Measurements from ENCODE around the gene STK10. TPM values are rescaled to one million over a fixed set of nuclear protein-coding genes. Genes with fewer than 3 reads are reported as not detected.

The STK10 gene
- total and polyA plus RNA-seq, 12 donors, result 5.5 to 39.1 (median 19.0) TPM

DNA sequence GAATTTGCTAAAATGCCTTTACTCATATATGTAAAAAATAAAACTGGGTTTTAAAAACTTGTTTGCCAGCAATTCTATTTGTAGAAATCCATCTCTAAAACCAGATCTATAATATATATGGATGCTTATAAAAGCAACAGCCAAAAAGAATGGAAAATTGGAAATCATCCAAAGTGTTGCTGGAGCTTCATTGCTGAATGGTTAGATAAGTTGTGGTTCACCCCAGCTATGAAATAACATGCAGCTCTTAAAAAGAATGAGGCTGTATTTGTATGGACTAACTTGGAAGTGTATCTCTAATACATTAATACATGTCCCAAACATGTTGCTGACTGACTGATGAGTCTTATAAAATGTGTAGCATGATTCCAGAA lies 76.2 kb downstream of the STK10 start:
- H3K36me3 ChIP-seq (replicated peaks in 1 of 2), result no peaks in the 10 kb centered on the region
- intact Hi-C loops (cut with DNase I), result loop anchor here in 1 of 2 donors (5.0 kb wide), 1 partner anchor 75 kb away; the partner anchor contains the start of gene STK10
- peak overlapping the region in 2 of 5 donors; percentile 52 to 82 for H3K27ac ChIP-seq
- no peaks in the 10 kb centered on the region for H3K27me3 ChIP-seq
- TF ChIP-seq, protein P1, sequence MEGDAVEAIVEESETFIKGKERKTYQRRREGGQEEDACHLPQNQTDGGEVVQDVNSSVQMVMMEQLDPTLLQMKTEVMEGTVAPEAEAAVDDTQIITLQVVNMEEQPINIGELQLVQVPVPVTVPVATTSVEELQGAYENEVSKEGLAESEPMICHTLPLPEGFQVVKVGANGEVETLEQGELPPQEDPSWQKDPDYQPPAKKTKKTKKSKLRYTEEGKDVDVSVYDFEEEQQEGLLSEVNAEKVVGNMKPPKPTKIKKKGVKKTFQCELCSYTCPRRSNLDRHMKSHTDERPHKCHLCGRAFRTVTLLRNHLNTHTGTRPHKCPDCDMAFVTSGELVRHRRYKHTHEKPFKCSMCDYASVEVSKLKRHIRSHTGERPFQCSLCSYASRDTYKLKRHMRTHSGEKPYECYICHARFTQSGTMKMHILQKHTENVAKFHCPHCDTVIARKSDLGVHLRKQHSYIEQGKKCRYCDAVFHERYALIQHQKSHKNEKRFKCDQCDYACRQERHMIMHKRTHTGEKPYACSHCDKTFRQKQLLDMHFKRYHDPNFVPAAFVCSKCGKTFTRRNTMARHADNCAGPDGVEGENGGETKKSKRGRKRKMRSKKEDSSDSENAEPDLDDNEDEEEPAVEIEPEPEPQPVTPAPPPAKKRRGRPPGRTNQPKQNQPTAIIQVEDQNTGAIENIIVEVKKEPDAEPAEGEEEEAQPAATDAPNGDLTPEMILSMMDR (IDR thresholded peaks at IDR 0.05), result no peak
- TF ChIP-seq POLR2A (IDR thresholded peaks at IDR 0.05), result no peak
- DNase-seq, result no peak
- no peaks in the 10 kb centered on the region for H3K9me3 ChIP-seq (replicated peaks in 1 of 3)
- H3K4me1 ChIP-seq (replicated peaks in 1 of 2), result peaks cover 17 to 35% of the 10 kb centered on the region in 2 donors
- H3K4me3 ChIP-seq, result peak overlapping the region in 1 of 4 donors; percentile 19

DNA sequence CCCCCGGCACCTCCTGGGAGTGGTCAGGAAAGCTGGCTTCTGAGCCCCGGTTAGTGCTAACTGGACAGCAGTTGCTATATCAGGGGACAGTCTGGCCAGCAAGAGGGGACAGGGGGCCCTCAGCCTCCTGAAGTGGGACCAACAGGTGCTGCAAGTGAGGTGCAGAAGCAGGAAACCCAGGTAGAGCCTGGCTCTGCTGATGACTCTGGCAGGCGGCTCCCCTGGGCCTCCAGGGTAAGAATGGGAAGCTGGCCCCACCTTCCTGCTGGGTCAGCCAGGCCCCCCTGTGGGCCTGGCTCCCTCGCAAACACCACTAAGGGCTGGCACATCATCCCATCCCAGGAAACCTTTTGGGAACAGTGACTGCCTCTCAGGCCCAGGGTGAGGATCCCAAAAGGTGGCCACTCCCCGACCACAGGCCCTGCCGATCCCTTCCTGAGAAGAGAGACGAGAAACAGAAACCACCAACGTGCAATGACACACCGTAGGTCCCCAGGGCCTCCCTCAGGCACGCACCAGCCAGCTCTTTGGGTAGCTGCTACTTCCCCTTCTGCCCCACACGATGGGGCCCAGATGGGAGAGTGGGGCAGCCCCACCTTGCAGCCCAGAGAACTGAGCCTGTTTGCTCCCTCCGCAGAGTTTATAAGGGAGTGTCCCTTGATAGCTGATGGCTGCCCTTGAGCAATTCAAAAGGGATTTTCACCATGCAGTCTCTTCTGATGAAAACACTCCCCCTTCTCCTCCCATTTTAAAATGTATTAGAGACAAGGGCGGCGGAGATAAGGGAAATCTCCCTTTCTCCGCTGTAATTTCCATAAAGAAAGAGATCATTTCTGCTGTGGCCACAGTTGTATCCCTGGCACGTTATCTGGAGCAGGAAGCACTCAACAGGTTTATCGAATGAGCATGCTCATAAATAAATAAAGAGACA lies 76.8 kb downstream of the STK10 start:
- 4 to 27% (median 16%) methylated on average over 7 to 17 of the region's 17 CpGs for WGBS, 4 donors
- intact Hi-C loops (cut with DNase I), result loop anchor here in 1 of 2 donors (5.0 kb wide), 1 partner anchor 76 kb away; the partner anchor contains the start of gene STK10

DNA sequence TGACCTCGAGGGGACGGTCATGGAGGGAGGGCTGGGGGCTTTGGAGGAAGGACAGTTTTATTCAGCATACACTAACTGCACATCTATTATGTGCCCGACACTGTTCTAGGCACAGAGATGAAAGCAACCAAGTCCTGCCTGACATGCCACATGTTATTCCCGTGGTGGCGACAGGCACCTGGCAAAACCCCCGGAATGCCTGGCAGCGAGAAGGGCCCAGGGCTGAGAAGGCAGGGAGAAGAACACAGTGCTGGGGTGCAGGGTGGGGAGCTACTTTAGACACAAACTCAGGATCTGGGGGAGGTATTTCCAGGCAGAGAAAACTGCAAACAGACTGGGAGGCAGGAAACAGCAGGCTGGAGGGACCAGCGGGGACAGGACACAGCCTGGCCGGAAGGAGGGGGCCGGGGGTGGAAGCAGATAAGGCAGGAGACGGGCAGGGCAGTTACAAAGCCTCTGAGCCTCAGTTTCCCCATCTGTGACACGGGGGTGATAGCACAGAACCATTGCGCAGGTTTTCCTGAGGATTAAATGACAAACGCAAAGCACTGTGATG lies 77.7 kb downstream of the STK10 start:
- Histone ChIP-seq H3K27ac (peak overlapping the region in 4 of 5 donors; percentile 52 to 88 (median 68)), H3K36me3 (replicated peaks in 1 of 2) (no peaks in the 10 kb centered on the region), H3K9me3 (replicated peaks in 1 of 3) (no peaks in the 10 kb centered on the region), H3K4me1 (replicated peaks in 1 of 2) (peaks cover 17 to 39% of the 10 kb centered on the region in 2 donors), H3K27me3 (no peaks in the 10 kb centered on the region), H3K4me3 (no peak overlapping the region)
- WGBS, 4 donors, result 57 to 73% (median 71%) methylated on average over 13 to 14 of the region's 14 CpGs
- no peak for DNase-seq
- TF ChIP-seq, protein P1 (IDR thresholded peaks at IDR 0.05), result no peak
- TF ChIP-seq POLR2A (IDR thresholded peaks at IDR 0.05), result no peak
- intact Hi-C loops (cut with DNase I), result loop anchor here in 1 of 2 donors (5.0 kb wide), 1 partner anchor 77 kb away; the partner anchor contains the start of gene STK10

More for the DNA sequence above, 76.8 kb downstream of the STK10 start:
- TF ChIP-seq POLR2A (IDR thresholded peaks at IDR 0.05), result no peak
- TF ChIP-seq, protein P1 (IDR thresholded peaks at IDR 0.05), result no peak
- Histone ChIP-seq H3K27ac (peak overlapping the region in 4 of 5 donors; percentile 52 to 88 (median 68)), H3K4me3 (peak overlapping the region in 1 of 4 donors; percentile 19), H3K4me1 (replicated peaks in 1 of 2) (peaks cover 17 to 39% of the 10 kb centered on the region in 2 donors), H3K9me3 (replicated peaks in 1 of 3) (no peaks in the 10 kb centered on the region), H3K36me3 (replicated peaks in 1 of 2) (no peaks in the 10 kb centered on the region), H3K27me3 (no peaks in the 10 kb centered on the region)
- peak in 5 of 7 donors; percentile 48 to 70 (median 50) for DNase-seq

DNA sequence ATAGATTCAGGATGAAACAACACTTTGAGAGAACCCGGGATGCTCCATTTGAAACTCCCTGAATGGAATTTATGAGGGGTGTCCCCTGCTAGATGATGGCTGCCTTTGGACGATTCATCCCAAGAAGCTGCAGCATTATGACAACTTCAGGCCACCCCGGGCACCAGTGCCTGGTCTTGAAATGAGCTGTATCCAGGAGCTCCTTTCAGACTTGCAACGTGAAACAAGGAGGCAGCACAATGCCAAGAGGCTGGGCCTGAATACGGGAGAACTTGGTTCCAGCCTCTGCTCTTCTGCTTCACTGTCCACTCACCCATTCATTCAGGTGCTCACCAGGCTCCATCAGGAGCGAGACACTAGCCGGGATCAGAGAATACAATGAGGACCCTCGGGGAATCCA lies 78.3 kb downstream of the STK10 start:
- Histone ChIP-seq H3K36me3 (replicated peaks in 1 of 2) (no peaks in the 10 kb centered on the region), H3K4me3 (no peak overlapping the region), H3K27me3 (no peaks in the 10 kb centered on the region), H3K9me3 (replicated peaks in 1 of 3) (no peaks in the 10 kb centered on the region), H3K4me1 (replicated peaks in 1 of 2) (peaks cover 17 to 39% of the 10 kb centered on the region in 2 donors), H3K27ac (peak overlapping the region in 1 of 5 donors; percentile 88)
- no peak for DNase-seq
- no peak for TF ChIP-seq POLR2A (IDR thresholded peaks at IDR 0.05)
- TF ChIP-seq, protein P1 (IDR thresholded peaks at IDR 0.05), result no peak
- WGBS, 4 donors, result 80 to 90% (median 83%) methylated on average over 4 to 8 of the region's 8 CpGs
- intact Hi-C loops (cut with DNase I), result loop anchor here in 1 of 2 donors (5.0 kb wide), 2 partner anchors 78 to 183 kb away; partner anchors contain the start of gene STK10
